ENCODE data around the gene EXPH5. TPM values are rescaled to one million over a fixed set of nuclear protein-coding genes. Genes with fewer than 3 reads are reported as not detected.
"Not testable (repeated sequence)": the region's sequence is repeated elsewhere in the genome, so short reads cannot be mapped to it uniquely, and the experiment has no call there.

The EXPH5 gene, protein sequence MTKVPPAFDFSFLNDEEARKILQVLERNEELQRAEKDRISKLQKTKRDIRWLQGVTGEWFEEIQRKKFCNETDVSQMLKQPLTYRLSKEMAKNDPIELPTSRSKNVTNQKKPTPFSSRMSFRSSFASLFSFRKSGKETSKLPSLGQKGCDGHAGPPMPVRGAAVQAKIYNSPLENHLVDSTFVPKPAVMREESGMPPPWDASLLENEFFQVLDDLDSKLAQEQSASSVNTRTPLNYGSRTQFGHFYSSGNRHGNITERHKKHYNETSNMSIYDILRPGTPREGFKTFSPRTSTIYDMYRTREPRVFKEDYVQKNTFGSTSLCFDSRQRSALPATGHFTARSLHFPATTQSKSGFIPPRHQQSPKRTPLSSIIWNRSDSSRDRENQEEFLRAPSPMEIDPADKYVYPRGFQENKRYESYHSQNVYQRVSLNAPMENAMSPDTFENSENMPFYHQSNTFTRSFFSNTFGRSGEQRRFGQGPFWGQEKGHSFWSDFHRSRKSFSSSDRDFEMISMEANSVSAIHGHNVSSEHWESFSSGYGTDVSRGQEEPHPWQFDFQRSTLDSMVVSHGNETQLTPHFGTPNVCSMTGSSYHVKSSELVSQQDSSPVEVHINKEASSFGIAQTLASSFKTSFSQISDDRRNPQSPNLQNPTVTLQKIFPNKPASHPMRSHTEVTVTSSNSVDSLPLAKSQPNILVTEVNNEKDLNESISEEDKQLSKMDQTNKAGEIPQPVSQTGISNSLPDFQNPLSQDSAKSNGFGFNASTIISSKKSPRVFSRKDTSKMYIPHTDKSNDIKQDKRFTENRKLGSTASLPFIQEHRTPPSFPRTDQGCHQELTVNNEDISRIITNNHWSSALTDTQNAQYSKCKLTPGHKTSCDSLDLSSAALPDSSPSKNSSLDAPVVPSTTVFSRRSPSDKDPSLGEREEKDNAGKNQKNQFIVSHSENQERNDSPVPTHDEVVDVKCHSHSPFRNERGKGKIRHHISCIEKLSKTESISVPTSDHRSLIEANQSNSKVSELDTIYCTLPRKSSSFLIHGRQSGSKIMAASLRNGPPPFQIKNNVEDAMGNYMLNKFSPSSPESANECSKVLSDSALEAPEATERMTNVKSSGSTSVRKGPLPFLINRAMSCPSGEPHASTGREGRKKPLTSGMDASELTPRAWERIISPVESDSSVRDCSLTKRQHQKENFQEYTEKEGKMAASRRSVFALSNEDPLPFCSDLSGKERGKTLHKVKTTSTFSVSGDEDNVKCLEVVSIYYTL (N-terminal part only)
- total RNA-seq = 1 to 10 TPM; 1.4 to 1.8 (median 1.6) TPM

DNA sequence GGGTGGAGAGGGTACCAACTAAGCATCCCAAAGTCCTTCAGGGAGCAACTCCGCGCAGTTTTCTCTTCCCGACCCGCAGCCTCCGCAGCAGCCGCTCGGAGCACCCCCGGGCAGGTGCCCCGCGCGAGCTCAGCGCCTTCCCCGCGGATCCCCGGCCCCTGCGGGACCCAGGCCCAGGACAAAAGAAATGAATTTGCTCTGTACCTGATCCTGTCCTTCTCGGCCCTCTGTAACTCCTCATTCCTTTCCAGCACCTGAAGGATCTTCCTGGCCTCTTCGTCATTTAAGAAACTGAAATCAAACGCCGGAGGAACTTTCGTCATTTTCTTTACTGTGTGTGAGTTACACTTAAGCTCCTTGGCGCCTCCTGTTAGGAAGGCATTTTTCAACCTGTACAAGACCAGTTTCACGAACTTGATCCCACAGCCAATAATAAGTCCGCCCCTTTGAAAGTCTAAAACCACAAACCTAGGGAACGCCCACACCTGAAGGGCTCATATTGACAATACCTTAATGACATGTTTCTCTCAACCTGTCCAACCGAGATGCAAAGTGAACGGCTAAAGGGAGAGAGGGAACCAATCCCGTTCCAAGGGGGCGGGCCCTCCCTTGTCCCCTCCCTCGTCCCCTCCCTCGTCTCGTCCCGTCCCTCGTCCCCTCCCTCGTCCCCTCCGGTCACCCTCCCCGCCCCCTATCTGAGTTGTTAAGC lies at the start of gene EXPH5:
Gene EXPH5, minus strand, starts transcription at position 555 of the 709 bp plus-strand sequence. Its CDS starts 232 bp downstream, at position 323.
- Histone ChIP-seq H3K27ac (replicated peaks in 1 of 4) (peak within 1 kb of the TSS; percentile 28 to 60 (median 38)), H3K4me1 (peaks cover 0 to 17% (median 10%) of the 10 kb centered on the region in 4 donors), H3K4me3 (peak within 1 kb of the TSS; percentile 66 to 70 (median 68)), H3K36me3 (no peaks in the 10 kb centered on the region), H3K9me3 (no peaks in the 10 kb centered on the region), H3K27me3 (peaks cover 0 to 12% (median 2%) of the 10 kb centered on the region in 4 donors)
- intact Hi-C loops (cut with DNase I) = loop anchor here (10.0 kb wide), 1 partner anchor 99 kb away; the partner anchor contains the start of gene POGLUT3
- TF ChIP-seq POLR2AphosphoS5 (IDR thresholded peaks at IDR 0.05) = peak; percentile 27 to 42
- no peak for TF ChIP-seq POLR2A (IDR thresholded peaks at IDR 0.05; ENCODE audit: low read depth)
- 1% methylated on average over 33 of the region's 37 CpGs for WGBS
- DNase-seq (ENCODE audit: extremely low spot score) = peak; percentile 95

DNA sequence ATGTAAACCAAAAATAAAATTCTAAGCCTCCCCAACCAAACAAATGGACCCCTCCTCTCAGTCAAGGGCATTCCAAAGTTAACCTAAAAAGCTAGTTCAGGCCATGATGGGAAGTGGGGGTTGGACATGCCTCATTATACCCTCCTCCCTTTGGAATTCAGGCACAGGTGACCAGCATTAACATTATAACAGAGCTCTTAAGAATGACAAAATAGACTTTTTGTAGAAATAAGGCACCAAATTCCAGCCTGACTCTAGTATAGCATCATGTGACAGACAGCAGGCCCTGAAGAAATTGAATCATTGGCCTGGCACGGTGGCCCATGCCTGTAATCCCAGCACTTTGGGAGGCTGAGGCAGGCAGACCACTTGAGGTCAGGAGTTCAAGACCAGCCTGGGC lies 48.2 kb upstream of the EXPH5 start:
- H3K27me3 ChIP-seq; DNase-seq (ENCODE audit: extremely low spot score); H3K27ac ChIP-seq (replicated peaks in 1 of 4); H3K36me3 ChIP-seq; H3K9me3 ChIP-seq; H3K4me1 ChIP-seq; H3K4me3 ChIP-seq: not testable (repeated sequence)
- intact Hi-C loops (cut with DNase I) = loop anchor here (10.0 kb wide), 1 partner anchor 297 kb away; no protein-coding TSS in a partner anchor
- 67% methylated on average over 1 of the region's 1 CpG for WGBS

- Histone ChIP-seq H3K9me3 (no peaks in the 10 kb centered on the region), H3K36me3 (no peaks in the 10 kb centered on the region), H3K27me3 (no peaks in the 10 kb centered on the region), H3K4me3 (no peak overlapping the region), H3K27ac (replicated peaks in 1 of 4) (no peak overlapping the region), H3K4me1 (no peaks in the 10 kb centered on the region)
- DNase-seq (ENCODE audit: extremely low spot score) = no peak
- TF ChIP-seq POLR2A (IDR thresholded peaks at IDR 0.05; ENCODE audit: low read depth) (no peak), EP300 (IDR thresholded peaks at IDR 0.05) (no peak), POLR2AphosphoS5 (IDR thresholded peaks at IDR 0.05) (no peak)
- TF ChIP-seq, protein P1, sequence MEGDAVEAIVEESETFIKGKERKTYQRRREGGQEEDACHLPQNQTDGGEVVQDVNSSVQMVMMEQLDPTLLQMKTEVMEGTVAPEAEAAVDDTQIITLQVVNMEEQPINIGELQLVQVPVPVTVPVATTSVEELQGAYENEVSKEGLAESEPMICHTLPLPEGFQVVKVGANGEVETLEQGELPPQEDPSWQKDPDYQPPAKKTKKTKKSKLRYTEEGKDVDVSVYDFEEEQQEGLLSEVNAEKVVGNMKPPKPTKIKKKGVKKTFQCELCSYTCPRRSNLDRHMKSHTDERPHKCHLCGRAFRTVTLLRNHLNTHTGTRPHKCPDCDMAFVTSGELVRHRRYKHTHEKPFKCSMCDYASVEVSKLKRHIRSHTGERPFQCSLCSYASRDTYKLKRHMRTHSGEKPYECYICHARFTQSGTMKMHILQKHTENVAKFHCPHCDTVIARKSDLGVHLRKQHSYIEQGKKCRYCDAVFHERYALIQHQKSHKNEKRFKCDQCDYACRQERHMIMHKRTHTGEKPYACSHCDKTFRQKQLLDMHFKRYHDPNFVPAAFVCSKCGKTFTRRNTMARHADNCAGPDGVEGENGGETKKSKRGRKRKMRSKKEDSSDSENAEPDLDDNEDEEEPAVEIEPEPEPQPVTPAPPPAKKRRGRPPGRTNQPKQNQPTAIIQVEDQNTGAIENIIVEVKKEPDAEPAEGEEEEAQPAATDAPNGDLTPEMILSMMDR (IDR thresholded peaks at IDR 0.05) = no peak
- WGBS = 95% methylated on average over 1 of the region's 1 CpG
- intact Hi-C loops (cut with DNase I) = no loop called here
Observed at GRCh38 chr11:108639146-108639545, 45.6 kb upstream of the EXPH5 start.

GRCh38 chr11:108636222-108636621 lies 42.7 kb upstream of the EXPH5 start:
- TF ChIP-seq EP300 (IDR thresholded peaks at IDR 0.05) (no peak), POLR2A (IDR thresholded peaks at IDR 0.05; ENCODE audit: low read depth) (no peak), POLR2AphosphoS5 (IDR thresholded peaks at IDR 0.05) (no peak)
- TF ChIP-seq, protein P1 (IDR thresholded peaks at IDR 0.05) = no peak
- no peak for DNase-seq (ENCODE audit: extremely low spot score)
- no peak overlapping the region for H3K27ac ChIP-seq (replicated peaks in 1 of 4)
- no peaks in the 10 kb centered on the region for H3K9me3 ChIP-seq
- no peaks in the 10 kb centered on the region for H3K36me3 ChIP-seq
- no peaks in the 10 kb centered on the region for H3K4me1 ChIP-seq
- intact Hi-C loops (cut with DNase I) = no loop called here
- H3K27me3 ChIP-seq = no peaks in the 10 kb centered on the region
- WGBS = 67% methylated on average over 2 of the region's 2 CpGs
- no peak overlapping the region for H3K4me3 ChIP-seq

GRCh38 chr11:108635106-108635505 lies 41.5 kb upstream of the EXPH5 start:
- H3K27ac ChIP-seq (replicated peaks in 1 of 4) = no peak overlapping the region
- H3K4me1 ChIP-seq = no peaks in the 10 kb centered on the region
- TF ChIP-seq POLR2A (IDR thresholded peaks at IDR 0.05; ENCODE audit: low read depth) = no peak
- no peak for TF ChIP-seq POLR2AphosphoS5 (IDR thresholded peaks at IDR 0.05)
- no peak for TF ChIP-seq EP300 (IDR thresholded peaks at IDR 0.05)
- TF ChIP-seq, protein P1 (IDR thresholded peaks at IDR 0.05) = no peak
- no peaks in the 10 kb centered on the region for H3K9me3 ChIP-seq
- H3K4me3 ChIP-seq = no peak overlapping the region
- DNase-seq (ENCODE audit: extremely low spot score) = no peak
- no peaks in the 10 kb centered on the region for H3K36me3 ChIP-seq
- intact Hi-C loops (cut with DNase I) = no loop called here
- no peaks in the 10 kb centered on the region for H3K27me3 ChIP-seq

Data from esophagus muscularis mucosa (tissue), 4 donors.